Measurements from ENCODE around the gene CDC6. TPM values are rescaled to one million over a fixed set of nuclear protein-coding genes. Genes with fewer than 3 reads are reported as not detected.
A peak's percentile ranks its signal among the peaks of the same experiment; 100 is the strongest.

The CDC6 gene
- total and polyA plus RNA-seq, 8 donors: 0.71 to 3.3 (median 1.3) TPM

GRCh38 chr17:40328386-40328766, 40.7 kb downstream of the CDC6 start:
- no peaks in the 10 kb centered on the region for H3K36me3 ChIP-seq
- intact Hi-C loops (cut with DNase I): no loop called here
- H3K27ac ChIP-seq: peak overlapping the region in 1 of 4 donors; percentile 18
- no peaks in the 10 kb centered on the region for H3K27me3 ChIP-seq
- peaks cover 35 to 75% (median 59%) of the 10 kb centered on the region in 3 donors for H3K4me1 ChIP-seq
- no peak for FAIRE-seq
- WGBS, 2 donors: 92 to 97% methylated on average over 2 of the region's 2 CpGs
- H3K9me3 ChIP-seq: no peaks in the 10 kb centered on the region
- no peak for DNase-seq
- ATAC-seq: no peak
- TF ChIP-seq CTCF (IDR thresholded peaks at IDR 0.05): no peak
- no peak overlapping the region for H3K4me3 ChIP-seq

GRCh38 chr17:40329839-40330794, 42.4 kb downstream of the CDC6 start:
- Histone ChIP-seq H3K4me1 (peaks cover 36 to 82% (median 74%) of the 10 kb centered on the region in 3 donors), H3K4me3 (peak overlapping the region in 1 of 4 donors; percentile 25), H3K27me3 (no peaks in the 10 kb centered on the region), H3K36me3 (no peaks in the 10 kb centered on the region), H3K27ac (peak overlapping the region in 3 of 4 donors; percentile 18 to 84 (median 76)), H3K9me3 (no peaks in the 10 kb centered on the region)
- peak; percentile 26 to 46 (median 38) for ATAC-seq
- WGBS, 2 donors: 31 to 41% methylated on average over 9 to 11 of the region's 11 CpGs
- FAIRE-seq: no peak
- peak; percentile 72 to 92 (median 84) for DNase-seq
- intact Hi-C loops (cut with DNase I): no loop called here
- TF ChIP-seq CTCF (IDR thresholded peaks at IDR 0.05): no peak

GRCh38 chr17:40330850-40331470, 43.3 kb downstream of the CDC6 start:
- peak overlapping the region in 1 of 4 donors; percentile 25 for H3K4me3 ChIP-seq
- no peak for TF ChIP-seq CTCF (IDR thresholded peaks at IDR 0.05)
- peaks cover 36 to 78% (median 73%) of the 10 kb centered on the region in 3 donors for H3K4me1 ChIP-seq
- peak in 2 of 6 donors; percentile 45 to 77 for DNase-seq
- peak in 1 of 4 donors; percentile 1 for ATAC-seq
- peak overlapping the region; percentile 18 to 84 (median 47) for H3K27ac ChIP-seq
- no peaks in the 10 kb centered on the region for H3K9me3 ChIP-seq
- 82 to 84% methylated on average over 10 of the region's 10 CpGs for WGBS, 2 donors
- intact Hi-C loops (cut with DNase I): no loop called here
- no peaks in the 10 kb centered on the region for H3K36me3 ChIP-seq
- FAIRE-seq: no peak
- no peaks in the 10 kb centered on the region for H3K27me3 ChIP-seq

- no peaks in the 10 kb centered on the region for H3K9me3 ChIP-seq
- H3K4me3 ChIP-seq: peak overlapping the region in 2 of 4 donors; percentile 14 to 25
- H3K27ac ChIP-seq: peak overlapping the region; percentile 56 to 84 (median 68)
- intact Hi-C loops (cut with DNase I): no loop called here
- no peak for FAIRE-seq
- peaks cover 36 to 68% (median 64%) of the 10 kb centered on the region in 3 donors for H3K4me1 ChIP-seq
- no peaks in the 10 kb centered on the region for H3K36me3 ChIP-seq
- WGBS, 2 donors: 5% methylated on average over 16 to 22 of the region's 22 CpGs
- TF ChIP-seq CTCF (IDR thresholded peaks at IDR 0.05): no peak
- peak; percentile 89 to 95 (median 93) for DNase-seq
- no peaks in the 10 kb centered on the region for H3K27me3 ChIP-seq
- ATAC-seq: peak; percentile 83 to 93 (median 87)
Observed at GRCh38 chr17:40331743-40332641, 44.3 kb downstream of the CDC6 start.
